ENCODE results near the gene RAP1GDS1.

- TF ChIP-seq MAZ (IDR thresholded peaks at IDR 0.05; ENCODE audit: borderline replicate concordance, low read depth, low read length) (no peak), MAZ (CRISPR knock-in tag; IDR thresholded peaks at IDR 0.05; ENCODE audit: low read depth) (no peak), SUZ12 (IDR thresholded peaks at IDR 0.05; ENCODE audit: low read depth, low read length) (no peak), PTBP1 (IDR thresholded peaks at IDR 0.05; ENCODE audit: low read depth, low read length, poor library complexity, severe bottlenecking) (no peak), CTCF (CRISPR knock-in tag; IDR thresholded peaks at IDR 0.05) (no peak), KDM4B (CRISPR knock-in tag; IDR thresholded peaks at IDR 0.05) (no peak)
Observed at GRCh38 chr4:98230961-98231360, 30.2 kb upstream of the RAP1GDS1 start.

All from HepG2 (cell line).